Fibroblast of the conjunctiva (primary cell): ENCODE data around the gene ADAM8.
"Not testable (repeated sequence)": the region's sequence is repeated elsewhere in the genome, so short reads cannot be mapped to it uniquely, and the experiment has no call there.

ENCODE experiments used
- DNase-seq: peaks from one replicate; pipeline ENCODE4 v3.0.0-alpha.2; 2010; ENCODE audit warnings: low read depth

Gene ADAM8

GRCh38 chr10:133276435-133277201, at the start of gene ADAM8:
TSS of gene ADAM8 (minus strand) at chr10:133276868. CDS start at chr10:133276817, 51 bp downstream.
- DNase-seq: no peak

GRCh38 chr10:133326223-133326551, 49.5 kb upstream of the ADAM8 start:
- DNase-seq: no peak

GRCh38 chr10:133325440-133326222, 49.0 kb upstream of the ADAM8 start:
- DNase-seq: no peak

GRCh38 chr10:133324857-133325260, 48.2 kb upstream of the ADAM8 start:
- DNase-seq: no peak

GRCh38 chr10:133324198-133324792, 47.6 kb upstream of the ADAM8 start:
- peak; percentile 21 for DNase-seq

GRCh38 chr10:133322064-133322709, 45.5 kb upstream of the ADAM8 start:
- not testable (repeated sequence) for DNase-seq

GRCh38 chr10:133320852-133321422, 44.3 kb upstream of the ADAM8 start:
- not testable (repeated sequence) for DNase-seq

- peak; percentile 13 for DNase-seq
Measured at GRCh38 chr10:133318494-133319127, 41.9 kb upstream of the ADAM8 start.

GRCh38 chr10:133316732-133317131, 40.1 kb upstream of the ADAM8 start:
- no peak for DNase-seq

- no peak for DNase-seq
Measured at GRCh38 chr10:133316266-133316665, 39.6 kb upstream of the ADAM8 start.

GRCh38 chr10:133315847-133316246, 39.2 kb upstream of the ADAM8 start:
- DNase-seq: no peak

GRCh38 chr10:133314911-133315310, 38.2 kb upstream of the ADAM8 start:
- DNase-seq: no peak

GRCh38 chr10:133313192-133313591, 36.5 kb upstream of the ADAM8 start:
- DNase-seq: no peak

GRCh38 chr10:133312769-133313145, 36.1 kb upstream of the ADAM8 start:
- no peak for DNase-seq

GRCh38 chr10:133312016-133312768, 35.5 kb upstream of the ADAM8 start:
- no peak for DNase-seq

- no peak for DNase-seq
Measured at GRCh38 chr10:133311570-133311969, 34.9 kb upstream of the ADAM8 start.

- no peak for DNase-seq
Measured at GRCh38 chr10:133310789-133311188, 34.1 kb upstream of the ADAM8 start.

GRCh38 chr10:133310399-133310755, 33.7 kb upstream of the ADAM8 start:
- no peak for DNase-seq

GRCh38 chr10:133309720-133310398, 33.2 kb upstream of the ADAM8 start:
- no peak for DNase-seq

- DNase-seq: peak; percentile 80
Measured at GRCh38 chr10:133309100-133309719, 32.5 kb upstream of the ADAM8 start.
